ENCODE results near the gene CHD9NB.

CHD9NB gene

GRCh38 chr16:53034306-53034705 lies 18.4 kb downstream of the CHD9NB start:
- no peak for DNase-seq (ENCODE audit: low read depth in 3 of 3, low spot score in 1 of 3)

GRCh38 chr16:53031323-53031942 lies 21.3 kb downstream of the CHD9NB start:
- DNase-seq (ENCODE audit: low read depth in 3 of 3, low spot score in 1 of 3): no peak

GRCh38 chr16:53029971-53030370 lies 22.7 kb downstream of the CHD9NB start:
- DNase-seq (ENCODE audit: low read depth in 3 of 3, low spot score in 1 of 3): no peak

GRCh38 chr16:53024045-53024444 lies 28.7 kb downstream of the CHD9NB start:
- no peak for DNase-seq (ENCODE audit: low read depth in 3 of 3, low spot score in 1 of 3)

- no peak for DNase-seq (ENCODE audit: low read depth in 3 of 3, low spot score in 1 of 3)
These were observed 30.3 kb downstream of the CHD9NB start for GRCh38 chr16:53022374-53022773.

GRCh38 chr16:53018834-53019416 lies 33.8 kb downstream of the CHD9NB start:
- no peak for DNase-seq (ENCODE audit: low read depth in 3 of 3, low spot score in 1 of 3)

GRCh38 chr16:53014287-53014686 lies 38.4 kb downstream of the CHD9NB start:
- no peak for DNase-seq (ENCODE audit: low read depth in 3 of 3, low spot score in 1 of 3)

- no peak for DNase-seq (ENCODE audit: low read depth in 3 of 3, low spot score in 1 of 3)
These were observed 45.6 kb downstream of the CHD9NB start for GRCh38 chr16:53007095-53007494.

GRCh38 chr16:52997922-52998321 lies 54.8 kb downstream of the CHD9NB start:
- no peak for DNase-seq (ENCODE audit: low read depth in 3 of 3, low spot score in 1 of 3)

- no peak for DNase-seq (ENCODE audit: low read depth in 3 of 3, low spot score in 1 of 3)
These were observed 57.8 kb downstream of the CHD9NB start for GRCh38 chr16:52994942-52995341.

- DNase-seq (ENCODE audit: low read depth in 3 of 3, low spot score in 1 of 3): no peak
These were observed 59.5 kb downstream of the CHD9NB start for GRCh38 chr16:52993179-52993578.

- DNase-seq (ENCODE audit: low read depth in 3 of 3, low spot score in 1 of 3): no peak
These were observed 61.1 kb downstream of the CHD9NB start for GRCh38 chr16:52991572-52991971.
